ENCODE data around the gene COMMD3.
A peak's percentile ranks its signal among the peaks of the same experiment; 100 is the strongest.
"Not testable (repeated sequence)": the region's sequence is repeated elsewhere in the genome, so short reads cannot be mapped to it uniquely, and the experiment has no call there.

The COMMD3 gene

DNA sequence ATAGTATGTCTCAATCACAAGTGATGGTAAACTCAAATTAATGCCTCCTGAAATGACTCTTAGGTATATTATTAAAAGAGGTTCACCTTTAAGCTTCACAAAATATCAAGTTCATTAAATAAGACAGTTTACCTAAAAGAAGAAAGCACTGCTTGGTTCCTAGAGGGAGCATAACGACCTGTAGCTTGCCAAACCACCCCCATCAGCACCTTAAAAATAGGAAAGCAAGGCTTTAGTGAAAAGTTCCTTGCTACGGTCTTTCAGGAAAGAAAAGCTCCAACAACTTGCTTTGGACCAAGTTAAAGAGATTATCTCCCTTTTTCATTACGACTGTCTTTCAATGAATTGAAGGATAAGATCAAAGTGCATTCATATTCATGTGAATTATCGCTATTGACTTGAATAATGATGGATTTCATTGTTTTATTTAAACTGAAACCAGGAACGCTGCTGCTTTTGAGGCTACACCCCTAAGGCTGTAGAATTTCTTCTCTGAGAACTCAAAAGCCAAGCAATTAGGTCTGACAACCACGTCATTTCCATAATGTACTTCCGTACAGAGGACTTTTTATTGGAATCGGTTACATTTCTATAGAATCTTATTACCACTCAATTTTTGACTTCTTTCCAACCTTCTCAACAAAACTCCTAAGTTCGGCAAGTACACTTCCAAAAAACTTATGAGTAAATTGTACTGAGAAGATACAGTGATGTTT, 22.2 kb downstream of the COMMD3 start:
- DNase-seq (ENCODE audit: low read depth in 1 of 2, low spot score in 1 of 2): no peak

DNA sequence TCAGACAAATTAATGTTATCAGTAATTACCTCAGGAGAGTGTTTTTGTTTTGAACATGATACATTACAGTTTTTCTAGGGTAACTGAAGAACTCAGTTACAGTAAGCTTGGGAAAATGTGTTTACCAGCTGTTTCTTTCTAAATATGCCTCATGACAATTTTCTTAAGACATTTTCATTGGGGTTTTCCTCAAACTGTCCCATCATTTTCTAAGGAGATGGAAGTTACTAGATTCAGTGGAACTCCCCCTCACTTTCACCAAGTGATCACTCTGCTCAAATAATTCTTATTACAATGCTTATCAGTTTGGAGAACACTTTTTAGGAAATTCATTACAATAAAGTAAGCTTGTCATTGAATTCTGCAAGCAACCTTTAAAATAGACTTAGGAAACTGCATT, 22.7 kb downstream of the COMMD3 start:
- DNase-seq (ENCODE audit: low read depth in 1 of 2, low spot score in 1 of 2): no peak

DNA sequence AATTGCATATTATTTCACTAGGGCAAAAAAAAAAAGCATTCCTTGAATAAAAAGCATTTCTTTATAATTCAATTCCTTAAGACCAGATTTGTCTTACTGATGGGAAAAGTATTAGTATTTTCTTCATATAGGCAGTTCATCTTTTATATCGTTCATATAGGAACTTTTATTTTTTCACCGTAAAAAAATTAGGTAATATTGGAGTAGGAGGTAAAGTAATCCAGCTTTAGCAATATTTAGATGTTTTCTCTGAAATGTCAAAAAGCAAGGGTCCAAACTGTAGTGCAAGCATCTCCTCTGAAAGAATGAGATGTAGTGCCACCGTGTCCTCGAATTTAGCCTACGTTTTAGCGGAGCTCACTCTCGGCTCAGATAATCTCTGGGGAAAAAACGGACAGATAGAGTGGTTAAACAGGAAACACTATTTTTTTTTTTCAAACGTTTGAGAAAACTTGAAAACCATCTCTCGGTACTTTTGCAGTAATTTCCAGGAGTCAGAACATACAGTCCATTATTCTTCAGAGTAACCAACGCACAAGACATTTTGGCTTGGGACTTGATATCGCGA, 23.7 kb downstream of the COMMD3 start:
- no peak for DNase-seq (ENCODE audit: low read depth in 1 of 2, low spot score in 1 of 2)

DNA sequence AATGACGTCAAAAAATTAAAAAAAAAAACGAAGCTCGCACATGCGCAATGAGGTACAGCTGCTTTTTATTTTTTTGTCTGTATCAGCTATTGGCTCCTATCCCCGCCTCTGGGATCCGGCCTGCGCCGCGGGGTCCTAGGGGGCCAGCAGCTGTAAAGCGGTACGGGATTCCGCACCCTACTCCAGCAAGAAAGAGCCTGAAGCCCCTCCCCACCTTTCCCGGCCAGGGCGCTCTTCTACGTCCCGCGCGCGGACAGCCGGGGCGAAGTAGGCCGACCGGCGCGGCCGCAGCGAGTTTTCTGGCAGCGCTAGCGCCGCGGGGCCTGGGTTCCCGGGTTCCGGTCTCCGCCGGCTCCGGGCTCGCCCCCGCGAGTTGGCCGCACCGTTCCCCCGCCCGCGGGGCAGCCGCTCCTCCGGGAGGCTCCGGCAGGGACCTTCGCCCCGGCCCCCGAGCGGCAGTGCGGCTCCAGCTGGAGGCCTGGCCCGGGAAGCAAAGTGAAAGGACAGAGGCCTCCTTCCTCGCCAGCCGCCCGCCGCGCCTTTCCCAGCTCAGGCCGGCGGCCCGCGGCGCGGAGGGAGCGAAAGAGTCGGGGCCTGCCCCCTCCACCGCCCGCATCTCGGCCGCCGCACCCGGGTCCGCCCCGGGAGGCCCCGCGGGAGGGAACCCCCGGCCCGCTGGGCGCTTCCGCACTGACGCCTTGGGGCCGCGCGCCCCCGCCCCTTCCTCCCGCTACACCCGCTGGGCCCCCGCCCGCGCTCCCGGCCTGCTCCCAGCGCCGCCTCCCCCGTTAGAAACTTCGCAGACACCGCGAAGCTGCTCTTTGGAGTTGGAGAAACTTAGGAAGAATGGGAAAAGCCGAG, 24.4 kb downstream of the COMMD3 start:
- peak in 1 of 2 donors; percentile 44 for DNase-seq (ENCODE audit: low read depth in 1 of 2, low spot score in 1 of 2)

DNA sequence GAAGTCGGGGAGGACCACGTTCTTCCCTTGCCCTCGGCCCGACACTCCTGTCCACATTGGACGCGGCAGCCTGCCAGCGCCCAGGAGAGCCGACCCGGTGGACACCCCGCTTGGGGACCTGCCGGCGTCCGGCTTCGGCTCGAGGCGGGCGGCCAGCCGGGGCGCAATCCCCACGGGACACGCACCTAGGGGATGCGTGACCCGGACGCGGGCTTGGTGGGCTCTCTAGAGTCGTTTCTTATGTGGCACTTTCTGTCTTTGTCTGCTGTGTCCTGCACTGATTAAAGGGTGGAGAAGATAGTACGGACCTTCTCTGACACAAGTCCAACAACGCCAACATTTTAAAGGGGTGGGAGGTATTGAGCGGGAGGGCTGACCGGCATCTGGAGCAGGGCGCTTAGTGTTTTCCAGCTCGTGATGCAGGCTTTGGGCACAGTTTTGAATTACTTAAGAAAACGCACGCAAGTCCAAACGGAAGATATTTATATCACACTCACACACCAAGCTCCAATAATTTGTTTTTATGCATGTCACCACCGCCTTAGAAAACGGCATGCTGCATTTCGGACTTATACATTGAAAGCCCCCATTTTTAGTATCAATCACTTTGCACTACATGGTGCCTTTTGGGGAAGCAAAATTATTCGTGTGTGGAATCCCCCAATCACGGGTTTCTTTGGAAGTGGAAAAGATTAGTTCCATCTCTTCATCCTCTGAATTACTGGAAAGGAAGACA, 25.2 kb downstream of the COMMD3 start:
- DNase-seq (ENCODE audit: low read depth in 1 of 2, low spot score in 1 of 2): no peak

DNA sequence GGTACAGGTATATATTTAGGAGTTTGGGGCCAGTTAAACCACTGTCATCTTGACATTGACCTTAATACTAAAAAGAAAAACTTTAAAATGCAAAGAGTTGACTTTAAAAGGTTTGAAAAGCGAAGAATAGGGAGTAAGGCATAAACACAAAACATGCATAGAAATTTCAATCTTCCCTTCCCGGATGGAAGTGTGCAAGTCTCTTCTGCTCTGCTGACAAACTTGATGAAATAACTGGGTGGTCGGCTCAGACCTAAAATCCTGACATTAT, 25.7 kb downstream of the COMMD3 start:
- no peak for DNase-seq (ENCODE audit: low read depth in 1 of 2, low spot score in 1 of 2)

DNA sequence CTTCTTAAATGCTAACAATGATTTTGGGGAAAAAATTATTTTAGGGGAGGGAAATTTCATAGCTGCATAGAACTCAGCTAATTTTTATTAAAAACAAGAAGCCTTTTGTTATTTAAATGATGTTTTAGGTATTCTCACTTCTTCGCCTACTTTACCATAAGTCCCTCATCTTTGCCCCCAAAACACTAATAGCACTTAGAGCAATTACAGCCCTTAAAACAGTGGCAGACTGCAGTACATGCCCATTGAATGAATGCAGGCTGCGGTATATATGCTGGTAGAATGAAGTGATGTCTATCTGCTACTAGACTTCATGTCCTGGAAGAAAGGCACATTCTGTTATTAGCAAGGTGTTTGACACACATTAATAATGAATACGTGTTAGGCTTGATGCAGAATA, 26.2 kb downstream of the COMMD3 start:
- DNase-seq (ENCODE audit: low read depth in 1 of 2, low spot score in 1 of 2): no peak

DNA sequence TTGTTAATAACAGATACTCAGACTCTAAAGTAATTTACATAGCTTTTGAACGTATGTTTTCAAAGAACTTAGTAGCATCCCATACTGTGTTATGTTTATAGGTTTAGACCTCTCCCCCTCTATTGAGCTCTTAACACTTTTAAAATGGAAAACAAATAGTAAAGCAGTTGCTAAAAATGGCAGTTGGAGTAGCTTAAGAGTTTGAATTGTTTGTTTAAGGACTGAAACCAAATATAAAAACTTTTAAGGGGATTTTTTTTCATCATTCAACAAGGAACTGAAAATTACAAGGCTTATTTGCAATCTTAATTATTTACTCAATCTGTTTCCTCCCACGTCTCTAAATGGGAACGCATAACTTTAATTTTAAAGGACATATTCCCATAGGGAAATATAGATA, 27.5 kb downstream of the COMMD3 start:
- DNase-seq (ENCODE audit: low read depth in 1 of 2, low spot score in 1 of 2): no peak

DNA sequence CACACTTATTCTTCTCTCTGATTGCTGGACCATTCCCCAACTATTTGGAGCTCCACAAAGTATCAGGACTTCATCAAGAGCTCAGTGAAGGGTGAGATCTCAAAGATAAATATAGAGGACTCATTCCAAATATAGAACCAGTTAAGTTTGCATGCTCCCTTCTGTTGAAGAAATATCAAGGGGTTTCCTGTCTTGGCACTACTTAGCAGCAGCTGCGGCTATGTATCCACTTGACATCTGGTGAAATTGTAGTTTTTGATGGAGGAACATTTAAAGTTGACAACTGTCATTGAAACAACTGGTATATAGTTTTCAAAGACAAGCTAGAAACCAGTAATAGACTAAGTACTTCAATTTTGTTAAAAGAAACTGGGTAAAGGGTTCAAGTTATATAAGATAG, 28.1 kb downstream of the COMMD3 start:
- no peak for DNase-seq (ENCODE audit: low read depth in 1 of 2, low spot score in 1 of 2)

DNA sequence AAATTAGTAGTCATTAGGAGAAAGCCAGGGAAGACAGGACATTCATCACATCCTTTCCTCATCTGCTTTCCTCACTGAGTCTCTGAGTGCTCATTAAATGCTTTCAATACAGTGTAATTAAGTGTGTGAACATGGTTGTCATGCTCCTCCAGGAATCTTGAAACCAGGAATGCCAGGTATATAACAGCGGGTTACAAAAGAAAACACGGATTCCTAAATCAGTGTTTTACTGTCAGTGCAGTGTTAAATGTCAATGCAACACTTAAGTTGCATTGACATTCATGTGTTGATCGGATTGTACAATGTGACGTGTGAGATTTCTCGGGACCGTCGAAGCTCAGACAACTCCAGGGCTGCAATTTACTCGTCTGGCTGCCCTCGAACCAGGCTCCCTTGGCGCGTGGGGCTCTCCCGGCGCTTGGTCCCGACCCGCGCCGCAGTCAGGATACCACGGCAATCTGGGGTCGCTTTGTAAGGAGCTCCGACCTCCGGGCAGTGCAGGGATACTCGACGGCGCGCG, 28.7 kb downstream of the COMMD3 start:
- DNase-seq (ENCODE audit: low read depth in 1 of 2, low spot score in 1 of 2): no peak

DNA sequence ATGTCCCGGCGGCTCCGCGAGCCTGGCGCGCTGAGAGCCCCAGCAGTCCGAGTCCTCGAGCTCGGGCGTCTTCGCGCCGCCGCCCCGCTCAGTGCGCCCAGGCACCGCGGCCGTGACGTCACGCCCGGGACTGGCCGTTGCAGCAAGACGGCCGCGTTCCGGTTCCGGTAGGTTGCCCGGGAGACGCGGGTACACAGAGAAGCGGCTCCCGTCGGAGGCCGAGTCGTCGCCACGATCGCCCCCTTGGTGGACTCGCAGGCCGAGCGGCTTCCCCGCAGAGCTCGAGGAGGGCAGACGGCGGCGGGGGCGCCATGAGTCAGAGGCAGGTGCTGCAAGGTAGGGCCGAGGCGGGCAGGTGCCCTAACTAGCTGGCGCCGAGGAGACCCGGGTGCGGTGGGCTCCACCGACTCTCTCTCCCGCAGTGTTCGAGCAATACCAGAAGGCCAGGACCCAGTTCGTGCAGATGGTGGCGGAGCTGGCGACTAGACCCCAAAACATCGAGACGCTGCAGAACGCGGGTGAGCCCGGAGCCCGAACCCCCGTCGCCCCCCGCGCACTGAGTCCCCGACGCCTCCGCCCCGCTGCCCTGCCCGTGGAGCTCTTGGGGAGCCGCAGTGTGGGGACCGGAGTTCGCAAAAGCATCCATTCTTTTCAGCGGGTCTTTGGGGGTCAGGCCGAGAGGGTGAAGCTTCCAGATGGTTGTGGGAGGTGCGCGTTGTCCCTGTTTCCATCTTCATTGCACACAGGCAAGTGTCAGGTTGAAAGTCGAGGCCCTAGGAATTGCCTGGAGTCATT, 29.3 kb downstream of the COMMD3 start, which contains the start of gene SPAG6:
SPAG6 (plus strand) TSS at position 196 of the 795 bp plus-strand sequence; CDS start at position 312, 116 bp downstream.
- DNase-seq (ENCODE audit: low read depth in 1 of 2, low spot score in 1 of 2): no peak

DNA sequence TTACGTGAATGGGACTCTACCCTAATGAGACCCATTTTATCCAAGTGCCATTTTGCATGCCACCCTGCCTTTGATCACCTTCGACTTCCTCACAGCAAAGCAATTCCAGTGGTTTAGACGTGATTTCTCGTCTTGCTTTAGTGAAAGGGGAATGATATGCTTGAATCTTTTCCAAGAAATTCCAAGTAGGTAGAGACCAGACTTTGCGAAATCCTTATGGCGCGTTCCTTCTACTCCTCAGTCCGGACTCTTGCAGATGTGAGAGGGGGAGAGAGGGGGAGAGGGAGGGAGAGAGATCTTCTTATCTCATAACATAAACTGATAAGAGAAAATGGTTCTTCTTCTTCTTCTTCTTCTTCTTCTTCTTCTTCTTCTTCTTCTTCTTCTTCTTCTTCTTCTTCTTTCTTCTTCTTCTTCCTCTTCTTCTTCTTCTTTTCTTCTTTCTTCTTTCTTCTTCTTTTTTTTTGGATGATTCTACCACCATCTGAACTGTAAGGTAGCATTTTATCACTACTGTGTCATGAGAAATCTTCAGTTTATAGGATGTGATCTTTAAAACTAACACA, 30.0 kb downstream of the COMMD3 start:
- DNase-seq (ENCODE audit: low read depth in 1 of 2, low spot score in 1 of 2): no peak

DNA sequence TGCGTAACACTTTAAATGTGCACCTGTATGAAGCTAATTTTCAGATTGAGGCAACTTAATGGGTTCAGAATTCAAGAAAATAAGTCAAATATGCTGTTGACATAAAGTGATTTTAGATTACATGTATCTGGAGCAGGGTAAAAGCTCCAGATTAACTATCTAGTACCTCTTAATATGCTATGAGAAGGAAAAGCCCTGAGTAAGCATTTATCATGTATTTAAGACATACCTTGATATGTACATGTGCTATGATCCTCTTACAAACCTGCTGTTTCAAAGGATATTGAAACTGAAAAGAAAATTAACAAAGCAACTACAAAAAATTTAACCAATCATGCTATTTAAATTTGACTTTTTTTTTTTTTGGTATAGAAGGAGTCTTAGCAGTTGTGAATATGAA, 33.6 kb downstream of the COMMD3 start:
- no peak for DNase-seq (ENCODE audit: low read depth in 1 of 2, low spot score in 1 of 2)

DNA sequence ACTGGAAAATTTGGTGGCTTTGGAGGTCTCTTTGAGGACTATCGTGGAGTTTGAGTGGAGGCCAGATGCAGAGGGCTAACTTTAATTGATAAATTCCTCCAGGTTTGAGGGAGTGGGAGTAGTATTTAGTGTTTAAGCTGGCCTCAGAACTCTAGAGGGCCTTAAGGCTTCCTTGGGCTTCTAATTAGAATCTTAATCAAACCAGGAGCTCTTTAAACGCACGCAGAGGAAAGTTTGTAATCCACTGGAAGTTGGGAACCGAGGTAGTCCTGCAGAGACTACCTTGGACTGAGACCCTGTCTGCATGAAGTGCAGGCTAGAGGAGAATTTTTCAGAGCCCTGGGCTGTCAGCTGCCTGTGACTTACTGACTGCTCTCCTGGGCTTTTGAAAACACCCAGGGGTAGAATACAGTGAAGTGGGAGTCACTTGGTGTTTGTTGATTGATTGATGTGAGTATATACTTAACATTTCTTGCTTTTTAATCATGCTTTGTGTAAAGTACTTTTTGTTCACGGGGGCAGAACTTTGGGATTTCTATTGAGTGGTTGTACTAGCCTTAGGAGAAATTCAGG, 35.0 kb downstream of the COMMD3 start:
- no peak for DNase-seq (ENCODE audit: low read depth in 1 of 2, low spot score in 1 of 2)

DNA sequence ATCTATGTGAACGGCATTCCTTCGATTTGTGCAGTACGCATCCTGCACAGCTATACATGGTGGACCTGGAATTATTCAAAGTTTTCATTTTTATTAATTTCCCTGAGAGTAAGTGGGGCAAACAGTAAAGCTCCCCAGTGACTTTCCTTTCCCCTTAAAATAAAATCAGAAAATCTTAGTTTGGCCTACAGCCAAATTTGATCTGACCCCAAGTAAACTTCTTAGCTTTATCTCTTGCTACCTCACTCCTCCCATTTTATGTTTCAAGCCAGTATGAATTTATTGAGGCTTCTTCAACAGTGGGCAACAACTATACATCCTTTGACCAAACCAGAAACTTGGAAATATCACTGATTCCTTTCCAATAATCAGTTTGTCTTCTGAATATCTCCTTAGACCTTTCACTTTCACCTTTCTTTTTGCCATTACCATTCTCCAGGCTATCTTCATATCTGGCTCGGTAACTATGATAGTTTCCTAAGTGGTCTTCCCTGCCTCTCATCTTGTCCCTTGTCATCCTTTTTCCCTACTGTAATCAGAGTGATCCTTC, 40.2 kb downstream of the COMMD3 start:
- no peak for DNase-seq (ENCODE audit: low read depth in 1 of 2, low spot score in 1 of 2)

DNA sequence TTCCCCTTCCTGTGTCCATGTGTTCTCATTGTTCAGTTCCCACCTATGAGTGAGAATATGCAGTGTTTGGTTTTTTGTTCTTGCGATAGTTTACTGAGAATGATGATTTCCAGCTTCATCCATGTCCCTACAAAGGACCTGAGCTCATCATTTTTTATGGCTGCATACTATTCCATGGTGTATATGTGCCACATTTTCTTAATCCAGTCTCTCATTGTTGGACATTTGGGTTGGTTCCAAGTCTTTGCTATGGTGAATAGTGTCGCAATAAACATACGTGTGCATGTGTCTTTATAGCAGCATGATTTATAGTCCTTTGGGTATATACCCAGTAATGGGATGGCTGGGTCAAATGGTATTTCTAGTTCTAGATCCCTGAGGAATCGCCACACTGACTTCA, 41.6 kb downstream of the COMMD3 start:
- not testable (repeated sequence) for DNase-seq (ENCODE audit: low read depth in 1 of 2, low spot score in 1 of 2)

DNA sequence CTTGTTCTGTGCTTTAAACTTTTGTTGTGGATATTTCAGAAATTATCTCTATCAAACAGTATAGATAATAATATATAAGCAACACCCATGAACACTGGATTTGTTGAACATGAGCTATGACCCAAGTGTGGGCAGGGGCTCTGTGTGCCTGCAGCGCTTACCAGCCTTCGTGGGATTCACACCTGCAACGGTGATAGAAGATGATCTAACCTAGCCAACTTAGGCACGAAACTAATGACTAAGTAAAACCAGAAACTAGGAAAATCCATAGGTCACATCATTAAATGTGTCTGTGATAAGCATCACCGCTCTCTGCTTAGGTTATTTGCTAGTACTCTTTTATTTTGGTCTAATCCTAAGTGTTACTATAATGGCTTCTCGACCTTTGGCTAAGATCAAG, 47.1 kb downstream of the COMMD3 start:
- no peak for DNase-seq (ENCODE audit: low read depth in 1 of 2, low spot score in 1 of 2)

DNA sequence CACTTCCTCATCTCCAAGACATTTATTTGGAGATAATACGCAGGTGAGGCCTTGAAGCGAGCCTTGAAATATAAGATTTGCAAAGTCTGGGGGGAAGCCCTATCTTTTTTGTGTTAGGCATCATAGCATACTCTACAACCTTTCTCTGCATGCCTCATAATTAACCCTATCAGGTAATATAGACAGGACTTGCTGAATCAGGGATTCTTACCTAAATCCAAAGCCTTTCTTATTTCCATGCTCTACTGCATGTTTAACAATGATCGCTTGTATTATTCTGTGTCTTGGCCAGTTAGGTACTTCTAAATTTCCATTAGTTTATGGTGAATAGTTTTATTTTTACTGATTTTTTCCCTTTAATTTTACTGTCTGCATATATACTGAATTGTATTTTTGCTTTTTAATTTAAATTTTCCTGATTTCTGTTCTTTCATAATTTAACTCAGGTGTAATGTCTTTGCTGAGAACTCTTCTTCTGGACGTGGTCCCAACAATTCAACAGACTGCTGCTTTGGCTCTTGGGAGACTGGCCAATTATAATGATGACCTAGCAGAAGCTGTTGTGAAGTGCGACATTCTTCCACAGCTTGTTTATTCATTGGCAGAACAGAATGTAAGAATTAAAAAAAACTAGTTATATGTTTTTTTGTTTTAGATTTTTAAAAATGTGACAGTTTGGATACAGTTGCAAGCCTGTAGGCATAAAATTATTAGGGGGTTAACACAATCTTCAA, 48.4 kb downstream of the COMMD3 start:
- no peak for DNase-seq (ENCODE audit: low read depth in 1 of 2, low spot score in 1 of 2)

DNA sequence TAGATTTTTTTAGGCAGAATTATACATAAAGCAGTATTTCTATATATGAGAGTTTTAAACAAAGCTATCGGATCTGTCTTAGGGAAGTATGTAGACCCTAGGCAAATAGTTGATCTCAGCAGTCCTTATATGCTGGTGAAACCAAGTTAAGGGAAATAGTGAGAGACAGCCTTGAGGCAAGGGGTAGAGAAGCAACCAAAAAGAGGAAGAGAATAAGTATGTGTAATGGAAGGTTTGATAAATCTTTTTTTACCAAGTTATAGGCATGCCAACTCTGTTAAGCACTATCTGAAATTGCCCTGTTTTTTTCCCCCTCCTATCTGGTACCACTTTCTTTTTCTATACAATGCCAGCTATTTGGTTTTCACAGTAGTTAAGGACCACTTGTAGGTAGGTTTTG, 49.0 kb downstream of the COMMD3 start:
- DNase-seq (ENCODE audit: low read depth in 1 of 2, low spot score in 1 of 2): no peak

Measured in activated CD4-positive, alpha-beta T cell treated with anti-CD3 and anti-CD28 coated beads, Interleukin-2, amount 50 U/mL, for 24 hours (primary cell).